A673 (cell line): ENCODE measurements around the gene MRNIP. TPM values are rescaled to one million over a fixed set of nuclear protein-coding genes. Genes with fewer than 3 reads are reported as not detected.

Source experiments
- BruUV-seq: library from RNA; stranded (reverse); fragments of 400-500 nt; replicated peaks from 2 replicates; lab custom pipeline; 2021; lab: Mats Ljungman, UMichigan
- CTCF ChIA-PET: fragments of 300-600 bp; sonication (Branson Sonifier 250); formaldehyde crosslinking; loops from one replicate; lab custom pipeline; 2022; ENCODE audit warnings: antibody characterized with exemption; lab: Charles Lee
- POLR2A ChIA-PET: fragments of 300-600 bp; sonication (Branson Sonifier 250); formaldehyde crosslinking; loops from one replicate; lab custom pipeline; 2022; ENCODE audit warnings: antibody characterized with exemption; ENCODE audit not compliant: low non-redundant PET; lab: Charles Lee
- DNase-seq: peaks from one replicate; pipeline ENCODE4 v3.0.0-alpha.2; 2015; ENCODE audit warnings: low spot score
- H3K27ac ChIP-seq: fragments of 200-600 bp; sonication (generic); 2 replicates; pipeline ENCODE4 v1.5.1; 2016; ENCODE audit warnings: mixed run types, low read depth, mild to moderate bottlenecking, mixed read lengths, antibody characterized with exemption, low read length; ENCODE audit not compliant: poor library complexity, severe bottlenecking
- H3K27me3 ChIP-seq: fragments of 200-600 bp; sonication (generic); replicated peaks from 2 replicates; pipeline ENCODE4 v1.6.1; 2017; ENCODE audit warnings: mixed run types, low read depth, mild to moderate bottlenecking, mixed read lengths, antibody characterized with exemption, low read length; ENCODE audit not compliant: insufficient read depth, poor library complexity
- H3K36me3 ChIP-seq: fragments of 200-600 bp; sonication (generic); 2 replicates; pipeline ENCODE4 v1.6.1; 2016; ENCODE audit warnings: mixed run types, mild to moderate bottlenecking, mixed read lengths, antibody characterized with exemption, low read length; ENCODE audit not compliant: insufficient read depth, poor library complexity, severe bottlenecking
- H3K4me1 ChIP-seq: fragments of 200-600 bp; sonication (generic); 2 replicates; pipeline ENCODE4 v1.6.1; 2017; ENCODE audit warnings: mixed run types, mild to moderate bottlenecking, mixed read lengths, antibody characterized with exemption, low read length; ENCODE audit not compliant: insufficient read depth, poor library complexity, severe bottlenecking
- H3K4me3 ChIP-seq: fragments of 200-600 bp; sonication (generic); 2 replicates; pipeline ENCODE4 v1.5.1; 2016; ENCODE audit warnings: low read depth, mixed run types, mild to moderate bottlenecking, mixed read lengths, low read length; ENCODE audit not compliant: poor library complexity, severe bottlenecking
- H3K9me3 ChIP-seq: fragments of 200-600 bp; sonication (generic); 2 replicates; pipeline ENCODE4 v1.6.1; 2016; ENCODE audit warnings: mixed run types, low read depth, mild to moderate bottlenecking, mixed read lengths, antibody characterized with exemption, low read length; ENCODE audit not compliant: poor library complexity, severe bottlenecking
- EZH2 ChIP-seq: fragments of 200-600 bp; sonication (generic); IDR thresholded peaks from 2 replicates; pipeline ENCODE4 v1.6.1; 2017; ENCODE audit warnings: borderline replicate concordance, low read depth, mild to moderate bottlenecking, mixed read lengths, antibody characterized with exemption, low read length; ENCODE audit not compliant: poor library complexity, severe bottlenecking
- intact Hi-C: fragments of 100-400 bp; cut with micrococcal nuclease; formaldehyde crosslinking; loops from one replicate; pipeline ENCODE4 v1.10.0; 2022; ENCODE audit not compliant: unreplicated experiment
- total RNA-seq: library from RNA; stranded (reverse); gene quantifications from 2 replicates; pipeline ENCODE4 v1.2.3, GENCODE V29; 2021
- TF ChIP-seq, protein P1 (sequence below): fragments of 300-800, 200-600 bp; sonication (generic); conservative IDR thresholded peaks from 2 replicates; pipeline ENCODE4 v1.5.1; 2017; ENCODE audit warnings: low read depth, mild to moderate bottlenecking, antibody characterized with exemption, low read length, moderate library complexity, mixed read lengths

The MRNIP gene
- total RNA-seq, 1 experiment from 2014 or later = 31.3 TPM

DNA sequence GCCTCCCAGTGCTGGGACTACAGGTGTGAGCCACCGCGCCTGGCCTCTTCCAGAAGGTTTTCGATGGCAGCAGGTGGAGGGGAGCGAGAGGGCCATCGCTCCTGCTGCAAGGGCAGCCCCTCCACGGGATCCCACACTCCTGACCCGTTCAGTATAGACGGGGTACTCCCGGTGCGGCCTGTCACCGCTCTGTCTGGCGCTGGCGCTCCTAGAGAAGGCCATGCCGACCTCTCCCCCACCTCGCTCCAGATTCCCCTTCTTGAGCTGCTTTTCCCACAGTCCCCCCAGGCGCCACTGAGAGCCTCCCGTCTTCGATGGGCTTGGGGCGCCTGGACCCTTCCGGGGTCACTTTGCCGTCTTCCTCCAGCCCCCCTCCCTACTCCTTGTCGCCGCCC lies 42.2 kb downstream of the MRNIP start:
- Histone ChIP-seq H3K27ac (no peak overlapping the region), H3K4me3 (no peak overlapping the region), H3K36me3 (peaks cover 7% of the 10 kb centered on the region), H3K27me3 (no peaks in the 10 kb centered on the region), H3K9me3 (no peaks in the 10 kb centered on the region), H3K4me1 (peaks cover 10% of the 10 kb centered on the region)
- no TSS peak for BruUV-seq
- POLR2A ChIA-PET = no interaction called here
- intact Hi-C loops = no loop called here
- no peak for TF ChIP-seq EZH2
- TF ChIP-seq, protein P1, sequence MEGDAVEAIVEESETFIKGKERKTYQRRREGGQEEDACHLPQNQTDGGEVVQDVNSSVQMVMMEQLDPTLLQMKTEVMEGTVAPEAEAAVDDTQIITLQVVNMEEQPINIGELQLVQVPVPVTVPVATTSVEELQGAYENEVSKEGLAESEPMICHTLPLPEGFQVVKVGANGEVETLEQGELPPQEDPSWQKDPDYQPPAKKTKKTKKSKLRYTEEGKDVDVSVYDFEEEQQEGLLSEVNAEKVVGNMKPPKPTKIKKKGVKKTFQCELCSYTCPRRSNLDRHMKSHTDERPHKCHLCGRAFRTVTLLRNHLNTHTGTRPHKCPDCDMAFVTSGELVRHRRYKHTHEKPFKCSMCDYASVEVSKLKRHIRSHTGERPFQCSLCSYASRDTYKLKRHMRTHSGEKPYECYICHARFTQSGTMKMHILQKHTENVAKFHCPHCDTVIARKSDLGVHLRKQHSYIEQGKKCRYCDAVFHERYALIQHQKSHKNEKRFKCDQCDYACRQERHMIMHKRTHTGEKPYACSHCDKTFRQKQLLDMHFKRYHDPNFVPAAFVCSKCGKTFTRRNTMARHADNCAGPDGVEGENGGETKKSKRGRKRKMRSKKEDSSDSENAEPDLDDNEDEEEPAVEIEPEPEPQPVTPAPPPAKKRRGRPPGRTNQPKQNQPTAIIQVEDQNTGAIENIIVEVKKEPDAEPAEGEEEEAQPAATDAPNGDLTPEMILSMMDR = no peak
- DNase-seq = no peak
- CTCF ChIA-PET = no interaction called here

DNA sequence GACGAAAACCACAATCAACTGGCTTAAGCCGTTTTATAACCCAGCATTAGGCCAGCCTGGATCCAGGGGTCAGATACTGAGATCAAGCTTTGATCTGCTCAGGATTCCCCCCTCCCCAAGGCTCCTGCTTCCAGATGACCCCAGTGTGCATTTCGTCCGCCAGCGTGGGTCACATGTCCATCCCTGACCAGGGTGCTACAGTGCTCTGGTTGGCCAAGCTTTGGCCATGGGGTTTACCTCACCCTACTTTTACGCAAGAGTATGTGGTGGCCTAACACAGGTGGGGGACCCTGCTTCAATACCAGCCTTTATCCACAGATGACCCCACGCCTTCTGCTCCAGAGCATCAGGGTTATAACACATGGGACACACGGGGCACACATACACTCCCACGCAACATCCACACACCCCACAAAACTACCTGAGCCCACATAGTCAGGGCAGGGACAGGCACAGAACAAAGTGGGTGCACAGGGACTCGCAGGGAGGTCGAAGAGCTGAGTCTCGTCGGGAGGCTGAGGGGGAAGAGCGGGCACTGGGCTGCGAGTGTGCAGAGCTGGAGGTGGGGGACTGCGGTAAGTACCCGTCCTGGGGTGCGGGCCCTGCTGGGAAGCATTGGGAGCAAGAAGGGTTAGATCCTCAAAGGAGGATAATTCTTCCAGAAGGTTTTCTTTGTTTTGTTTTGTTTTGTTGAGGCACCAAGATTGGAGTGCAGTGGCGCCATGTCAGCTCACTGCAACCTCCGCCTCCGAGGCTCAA lies 42.9 kb downstream of the MRNIP start:
- TF ChIP-seq EZH2 = no peak
- TF ChIP-seq, protein P1 = no peak
- no peak overlapping the region for H3K27ac ChIP-seq

DNA sequence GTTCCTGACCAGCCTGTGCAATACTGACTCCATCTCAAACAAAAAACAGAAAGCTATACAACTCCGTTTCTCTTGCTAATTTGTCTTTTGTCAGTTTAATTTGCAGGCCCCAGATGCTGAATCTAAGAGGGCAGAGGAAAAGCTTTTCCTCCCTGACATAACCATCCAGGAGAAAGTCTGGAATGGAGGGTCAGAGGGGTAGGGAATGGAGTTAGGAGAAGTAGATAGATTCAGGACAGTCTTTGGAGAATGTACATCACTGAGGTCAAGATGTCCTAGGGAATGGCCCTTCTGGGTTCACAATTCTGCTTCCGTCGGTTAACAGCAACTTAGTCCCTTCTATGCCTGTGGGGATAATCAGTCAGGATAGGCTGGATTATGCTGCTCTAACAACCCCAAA lies 44.5 kb downstream of the MRNIP start:
- H3K9me3 ChIP-seq = no peaks in the 10 kb centered on the region
- H3K27me3 ChIP-seq = no peaks in the 10 kb centered on the region
- no TSS peak for BruUV-seq
- H3K36me3 ChIP-seq = peaks cover 7% of the 10 kb centered on the region
- ChIA-PET POLR2A (no interaction called here), CTCF (no interaction called here)
- no peak for DNase-seq
- intact Hi-C loops = no loop called here
- no peak overlapping the region for H3K27ac ChIP-seq
- H3K4me3 ChIP-seq = no peak overlapping the region
- TF ChIP-seq, protein P1 = no peak
- no peak for TF ChIP-seq EZH2
- no peaks in the 10 kb centered on the region for H3K4me1 ChIP-seq

More for the DNA sequence above, 42.9 kb downstream of the MRNIP start:
- DNase-seq = no peak
- peaks cover 7% of the 10 kb centered on the region for H3K36me3 ChIP-seq
- no peaks in the 10 kb centered on the region for H3K9me3 ChIP-seq
- no TSS peak for BruUV-seq
- ChIA-PET CTCF (no interaction called here), POLR2A (no interaction called here)
- H3K4me3 ChIP-seq = no peak overlapping the region
- no peaks in the 10 kb centered on the region for H3K27me3 ChIP-seq
- intact Hi-C loops = no loop called here
- peaks cover 10% of the 10 kb centered on the region for H3K4me1 ChIP-seq
